ENCODE results near the gene FAM163B. TPM values are rescaled to one million over a fixed set of nuclear protein-coding genes. Genes with fewer than 3 reads are reported as not detected.

FAM163B gene
- total and polyA plus RNA-seq, 2 experiments from 2014 or later, result 0.60 to 1.3 TPM

GRCh38 chr9:133537257-133537656, 71.9 kb downstream of the FAM163B start:
- ATAC-seq (no peak), DNase-seq (ENCODE audit: low spot score) (no peak)
- Histone ChIP-seq H3K27ac (ENCODE audit: low read depth) (no peak overlapping the region), H4K20me1 (replicated peaks; ENCODE audit: insufficient read depth) (no peaks in the 10 kb centered on the region), H3K4me2 (no peak overlapping the region), H3K79me2 (replicated peaks; ENCODE audit: insufficient read depth) (no peaks in the 10 kb centered on the region), H3K4me1 (ENCODE audit: insufficient read depth) (peaks cover 10% of the 10 kb centered on the region; the same call in 1 of the 2 replicates), H3K4me3 (no peak overlapping the region), H2AFZ (no peak overlapping the region), H3F3A (replicated peaks; ENCODE audit: low read depth) (0 out of 2 replicates have a peak, but pooled peaks cover 4% of the 10 kb centered on the region), H3K36me3 (ENCODE audit: insufficient read depth) (no peaks in the 10 kb centered on the region), H3K9me2 (ENCODE audit: insufficient read depth) (no peaks in the 10 kb centered on the region), H3K27me3 (ENCODE audit: insufficient read depth) (peaks cover 9% of the 10 kb centered on the region; the same call in 1 of the 2 replicates)
- Mint-ChIP-seq H3K9me3 (no peaks in the 10 kb centered on the region), H3K36me3 (ENCODE audit: low read depth) (no peaks in the 10 kb centered on the region), H3K27me3 (ENCODE audit: insufficient read depth, low read depth, poor library complexity) (peaks cover 26% of the 10 kb centered on the region), H3K27ac (no peak overlapping the region), H3K4me1 (peaks cover 29% of the 10 kb centered on the region), H3K4me3 (no peak overlapping the region)
- no peak for TF ChIP-seq STAT1 (IDR thresholded peaks at IDR 0.05; ENCODE audit: unreplicated experiment)
- TF ChIP-seq ZNF462 (CRISPR knock-in tag; IDR thresholded peaks at IDR 0.05), result no peak
- no peak for TF ChIP-seq POLR2AphosphoS5 (IDR thresholded peaks at IDR 0.05; ENCODE audit: low read depth)
- no peak for TF ChIP-seq JUNB (IDR thresholded peaks at IDR 0.05; ENCODE audit: unreplicated experiment)

GRCh38 chr9:133536536-133536935, 72.7 kb downstream of the FAM163B start:
- Mint-ChIP-seq H3K4me3 (no peak overlapping the region), H3K27ac (no peak overlapping the region), H3K27me3 (ENCODE audit: insufficient read depth, low read depth, poor library complexity) (peaks cover 26% of the 10 kb centered on the region), H3K4me1 (peaks cover 29% of the 10 kb centered on the region), H3K36me3 (ENCODE audit: low read depth) (no peaks in the 10 kb centered on the region), H3K9me3 (no peaks in the 10 kb centered on the region)
- H3K79me2 ChIP-seq (replicated peaks; ENCODE audit: insufficient read depth), result no peaks in the 10 kb centered on the region
- H2AFZ ChIP-seq, result no peak overlapping the region
- peaks cover 10% of the 10 kb centered on the region; the same call in 1 of the 2 replicates for H3K4me1 ChIP-seq (ENCODE audit: insufficient read depth)
- ATAC-seq (no peak), DNase-seq (ENCODE audit: low spot score) (no peak)
- 0 out of 2 replicates have a peak, but pooled peaks cover 4% of the 10 kb centered on the region for H3F3A ChIP-seq (replicated peaks; ENCODE audit: low read depth)
- no peak overlapping the region for H3K4me3 ChIP-seq
- H3K9me2 ChIP-seq (ENCODE audit: insufficient read depth), result no peaks in the 10 kb centered on the region
- peaks cover 9% of the 10 kb centered on the region; the same call in 1 of the 2 replicates for H3K27me3 ChIP-seq (ENCODE audit: insufficient read depth)
- H3K27ac ChIP-seq (ENCODE audit: low read depth), result no peak overlapping the region
- no peaks in the 10 kb centered on the region for H3K36me3 ChIP-seq (ENCODE audit: insufficient read depth)
- H3K4me2 ChIP-seq, result no peak overlapping the region
- no peaks in the 10 kb centered on the region for H4K20me1 ChIP-seq (replicated peaks; ENCODE audit: insufficient read depth)
- TF ChIP-seq EZH2phosphoT487 (IDR thresholded peaks at IDR 0.05; ENCODE audit: unreplicated experiment) (no peak), ZNF331 (CRISPR knock-in tag; IDR thresholded peaks at IDR 0.05; ENCODE audit: low read depth) (no peak), POLR2AphosphoS5 (IDR thresholded peaks at IDR 0.05; ENCODE audit: low read depth) (no peak), ZNF462 (CRISPR knock-in tag; IDR thresholded peaks at IDR 0.05) (no peak)
